ENCODE measurements around the gene EIF3I. TPM values are rescaled to one million over a fixed set of nuclear protein-coding genes. Genes with fewer than 3 reads are reported as not detected.

EIF3I gene
- total RNA-seq, 1 experiment from 2014 or later: 290 TPM

- no peak for DNase-seq
- peaks cover 89% of the 10 kb centered on the region for H3K36me3 ChIP-seq
- H3K27ac ChIP-seq: no peak overlapping the region
- H3K9me3 ChIP-seq (replicated peaks): no peaks in the 10 kb centered on the region
- H3K4me3 ChIP-seq: no peak overlapping the region
- H3K4me1 ChIP-seq: no peaks in the 10 kb centered on the region
- H3K27me3 ChIP-seq: no peaks in the 10 kb centered on the region
Measured at GRCh38 chr1:32192220-32192948, 29.8 kb upstream of the EIF3I start.

GRCh38 chr1:32194984-32195383 is 27.2 kb upstream of the EIF3I start:
- H3K9me3 ChIP-seq (replicated peaks): no peaks in the 10 kb centered on the region
- DNase-seq: no peak
- H3K4me3 ChIP-seq: no peak overlapping the region
- peaks cover 64% of the 10 kb centered on the region for H3K36me3 ChIP-seq
- peaks cover 6% of the 10 kb centered on the region; the same call in 1 of the 2 replicates for H3K4me1 ChIP-seq
- no peaks in the 10 kb centered on the region for H3K27me3 ChIP-seq
- H3K27ac ChIP-seq: no peak overlapping the region

GRCh38 chr1:32195531-32195930 is 26.7 kb upstream of the EIF3I start:
- H3K27me3 ChIP-seq: no peaks in the 10 kb centered on the region
- no peak overlapping the region for H3K4me3 ChIP-seq
- no peaks in the 10 kb centered on the region for H3K9me3 ChIP-seq (replicated peaks)
- no peak for DNase-seq
- H3K27ac ChIP-seq: no peak overlapping the region
- H3K36me3 ChIP-seq: peaks cover 58% of the 10 kb centered on the region
- H3K4me1 ChIP-seq: peaks cover 6% of the 10 kb centered on the region; the same call in 1 of the 2 replicates

GRCh38 chr1:32195972-32196823 is 26.0 kb upstream of the EIF3I start:
- no peak overlapping the region for H3K4me3 ChIP-seq
- H3K4me1 ChIP-seq: peaks cover 6% of the 10 kb centered on the region; the same call in 1 of the 2 replicates
- H3K27me3 ChIP-seq: no peaks in the 10 kb centered on the region
- H3K27ac ChIP-seq: no peak overlapping the region
- H3K9me3 ChIP-seq (replicated peaks): no peaks in the 10 kb centered on the region
- no peak for DNase-seq
- peaks cover 52% of the 10 kb centered on the region for H3K36me3 ChIP-seq

- no peaks in the 10 kb centered on the region for H3K27me3 ChIP-seq
- DNase-seq: no peak
- peaks cover 43% of the 10 kb centered on the region for H3K36me3 ChIP-seq
- peaks cover 6% of the 10 kb centered on the region; the same call in 1 of the 2 replicates for H3K4me1 ChIP-seq
- no peak overlapping the region for H3K27ac ChIP-seq
- H3K9me3 ChIP-seq (replicated peaks): no peaks in the 10 kb centered on the region
- H3K4me3 ChIP-seq: no peak overlapping the region
Measured at GRCh38 chr1:32197074-32197473, 25.1 kb upstream of the EIF3I start.

- Histone ChIP-seq H3K4me3 (no peak overlapping the region), H3K9me3 (replicated peaks) (no peaks in the 10 kb centered on the region), H3K4me1 (peaks cover 6% of the 10 kb centered on the region; the same call in 1 of the 2 replicates), H3K36me3 (peaks cover 35% of the 10 kb centered on the region), H3K27me3 (no peaks in the 10 kb centered on the region), H3K27ac (no peak overlapping the region)
- DNase-seq: no peak
Measured at GRCh38 chr1:32197837-32198236, 24.4 kb upstream of the EIF3I start.

GRCh38 chr1:32198237-32199042 is 23.8 kb upstream of the EIF3I start:
- H3K27ac ChIP-seq: no peak overlapping the region
- peaks cover 30% of the 10 kb centered on the region for H3K36me3 ChIP-seq

GRCh38 chr1:32199043-32199716 is 23.0 kb upstream of the EIF3I start:
- no peak for DNase-seq
- H3K9me3 ChIP-seq (replicated peaks): no peaks in the 10 kb centered on the region
- no peak overlapping the region for H3K27ac ChIP-seq
- H3K27me3 ChIP-seq: no peaks in the 10 kb centered on the region
- peaks cover 6% of the 10 kb centered on the region; the same call in 1 of the 2 replicates for H3K4me1 ChIP-seq
- no peak overlapping the region for H3K4me3 ChIP-seq
- peaks cover 24% of the 10 kb centered on the region for H3K36me3 ChIP-seq

More at GRCh38 chr1:32198237-32199042, 23.8 kb upstream of the EIF3I start:
- Histone ChIP-seq H3K4me3 (no peak overlapping the region), H3K27me3 (no peaks in the 10 kb centered on the region), H3K9me3 (replicated peaks) (no peaks in the 10 kb centered on the region), H3K4me1 (peaks cover 6% of the 10 kb centered on the region; the same call in 1 of the 2 replicates)
- DNase-seq: no peak

GRCh38 chr1:32199717-32200072 is 22.5 kb upstream of the EIF3I start:
- no peak for DNase-seq
- Histone ChIP-seq H3K27ac (no peak overlapping the region), H3K36me3 (peaks cover 19% of the 10 kb centered on the region), H3K9me3 (replicated peaks) (no peaks in the 10 kb centered on the region), H3K4me1 (peaks cover 6% of the 10 kb centered on the region; the same call in 1 of the 2 replicates), H3K27me3 (no peaks in the 10 kb centered on the region), H3K4me3 (peak overlapping the region; percentile 60)

GRCh38 chr1:32200226-32201010 is 21.8 kb upstream of the EIF3I start, which contains the start of gene CCDC28B:
CCDC28B (plus strand) TSS chr1:32200595; CDS start chr1:32201936, 1,341 bp downstream.
- Histone ChIP-seq H3K27me3 (no peaks in the 10 kb centered on the region), H3K4me3 (peak within 1 kb of the TSS; percentile 60), H3K36me3 (peaks cover 11% of the 10 kb centered on the region), H3K27ac (no peak within 1 kb of the TSS; the same call in 1 of the 2 replicates), H3K9me3 (replicated peaks) (no peaks in the 10 kb centered on the region), H3K4me1 (peaks cover 6% of the 10 kb centered on the region; the same call in 1 of the 2 replicates)
- DNase-seq: peak; percentile 56 to 71

- no peak overlapping the region for H3K27ac ChIP-seq
- DNase-seq: peak; percentile 68 to 69
- H3K36me3 ChIP-seq: peaks cover 7% of the 10 kb centered on the region
Measured at GRCh38 chr1:32201011-32201855, 21.0 kb upstream of the EIF3I start.

GRCh38 chr1:32204943-32205361 is 17.3 kb upstream of the EIF3I start:
- Histone ChIP-seq H3K27me3 (no peaks in the 10 kb centered on the region), H3K27ac (no peak overlapping the region), H3K4me1 (peaks cover 10% of the 10 kb centered on the region), H3K9me3 (replicated peaks) (no peaks in the 10 kb centered on the region), H3K4me3 (peak overlapping the region; percentile 64), H3K36me3 (no peaks in the 10 kb centered on the region)
- DNase-seq: no peak

More at GRCh38 chr1:32201011-32201855, 21.0 kb upstream of the EIF3I start:
- Histone ChIP-seq H3K27me3 (no peaks in the 10 kb centered on the region), H3K4me1 (peaks cover 6% of the 10 kb centered on the region; the same call in 1 of the 2 replicates), H3K9me3 (replicated peaks) (no peaks in the 10 kb centered on the region), H3K4me3 (peak overlapping the region; percentile 60)

Data from SJCRH30 (cell line).